Suppressor macrophage treated with lipopolysaccharide for 1 hour (primary cell): ENCODE measurements around the gene SKIC8.

Experiments used
- DNase-seq, 3 donors: peaks; one replicate each; pipeline ENCODE4 v3.0.0-alpha.2; 2020 to 2022

SKIC8 gene

DNA sequence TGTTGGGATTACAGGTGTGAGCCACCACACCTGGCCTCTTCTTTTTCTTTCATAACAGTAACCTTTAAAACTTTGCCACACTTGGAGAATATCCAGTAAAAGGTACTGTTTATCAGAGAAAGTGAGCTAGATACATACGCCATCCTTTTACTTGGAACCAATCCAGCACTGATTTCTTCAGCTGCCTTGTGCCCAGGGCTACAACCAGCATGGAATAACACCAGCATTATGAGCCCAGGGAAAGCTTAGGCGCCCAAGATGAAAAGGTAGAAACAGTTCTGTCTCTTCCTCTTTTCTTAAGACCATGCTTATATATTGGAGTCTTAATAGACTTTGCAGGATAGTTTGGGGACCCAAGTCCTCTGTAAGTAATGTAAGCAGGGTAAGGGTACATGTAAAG, 8.4 kb downstream of the SKIC8 start:
- no peak for DNase-seq

- DNase-seq, result no peak
Observed at GRCh38 chr15:78290222-78290621, 9.2 kb downstream of the SKIC8 start.

GRCh38 chr15:78284758-78285157, 14.7 kb downstream of the SKIC8 start:
- no peak for DNase-seq

- no peak for DNase-seq
Observed at GRCh38 chr15:78282324-78282723, 17.1 kb downstream of the SKIC8 start.

GRCh38 chr15:78280319-78281072, 18.9 kb downstream of the SKIC8 start:
- no peak for DNase-seq

DNA sequence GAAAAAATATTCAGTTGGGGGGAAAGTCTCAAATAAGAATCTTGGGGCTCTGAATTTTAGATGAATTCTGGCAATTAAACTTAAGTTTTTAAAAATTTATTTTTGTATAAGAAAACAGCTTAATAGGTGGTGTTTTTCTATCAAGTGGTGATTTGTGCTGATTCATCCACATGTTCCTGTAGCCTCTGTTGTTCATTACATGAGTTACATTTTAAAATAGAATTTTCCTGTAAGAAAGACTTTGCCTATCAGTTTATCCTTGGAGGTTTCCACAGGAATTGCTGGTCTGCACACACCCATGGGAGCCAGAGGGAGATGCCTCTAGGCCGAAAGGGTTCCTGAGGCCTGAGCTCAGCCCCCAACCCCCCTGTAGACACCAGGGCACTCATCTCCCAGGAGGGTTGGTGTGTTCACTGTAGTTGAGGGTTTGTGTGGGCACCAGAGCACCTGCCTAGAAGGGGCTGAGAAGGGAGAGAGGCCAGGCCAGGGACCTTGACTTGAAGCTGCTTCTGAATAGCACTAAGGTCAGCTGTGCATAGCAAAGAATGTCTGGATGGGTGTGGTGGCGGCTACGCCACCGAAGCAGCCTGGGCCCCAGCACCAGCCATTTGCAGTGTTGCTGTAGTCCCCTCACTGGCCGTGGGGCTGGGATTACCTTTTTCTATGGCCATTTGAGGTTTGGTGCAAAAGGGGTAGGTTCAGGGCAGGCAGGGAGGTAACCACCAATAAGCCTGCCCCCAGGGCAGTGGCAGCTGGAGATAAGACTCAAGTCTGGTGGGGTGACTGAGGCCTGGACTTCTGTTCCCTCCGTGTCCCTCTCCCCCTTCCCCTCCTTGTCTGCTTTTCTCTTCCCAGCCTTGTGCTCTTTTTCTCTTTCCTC, 23.1 kb downstream of the SKIC8 start:
- no peak for DNase-seq

DNA sequence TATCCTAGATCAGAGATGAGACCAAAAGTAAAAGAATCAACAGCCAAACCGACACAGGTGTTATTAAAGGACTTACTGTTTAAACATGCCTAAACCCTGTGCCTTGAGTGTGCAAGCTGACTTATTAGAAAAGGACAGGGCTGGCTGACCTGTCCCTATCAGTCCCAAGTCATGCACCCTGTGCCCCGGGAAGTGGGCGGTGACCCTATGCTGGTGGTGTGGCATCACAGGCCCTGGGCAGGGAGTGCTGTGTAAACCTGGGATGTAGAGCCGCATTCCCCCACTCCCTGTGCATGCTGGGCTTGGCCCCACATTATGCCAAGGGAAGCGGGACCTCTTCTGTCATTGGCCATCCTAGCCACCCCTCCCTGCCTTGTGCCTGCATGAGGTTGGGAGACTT, 24.4 kb downstream of the SKIC8 start:
- no peak for DNase-seq

DNA sequence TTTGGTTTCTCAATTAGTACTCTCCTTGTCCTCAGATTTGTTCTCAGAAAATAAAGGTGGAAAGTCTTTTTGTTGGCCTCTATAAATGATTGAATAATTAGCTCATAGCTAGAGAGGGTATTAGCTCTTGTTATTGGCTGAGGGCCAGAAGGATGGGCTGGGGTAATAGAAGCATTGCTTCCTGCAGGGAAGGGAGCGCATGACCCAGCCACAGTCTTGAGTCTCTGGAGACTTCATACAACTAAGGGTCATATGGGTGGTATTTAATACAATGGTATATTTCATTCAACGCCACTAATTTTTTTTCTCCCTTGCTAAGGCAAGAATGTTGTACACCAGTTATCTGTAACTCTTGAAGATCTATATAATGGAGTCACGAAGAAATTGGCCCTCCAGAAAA, 26.6 kb downstream of the SKIC8 start:
- no peak for DNase-seq

DNA sequence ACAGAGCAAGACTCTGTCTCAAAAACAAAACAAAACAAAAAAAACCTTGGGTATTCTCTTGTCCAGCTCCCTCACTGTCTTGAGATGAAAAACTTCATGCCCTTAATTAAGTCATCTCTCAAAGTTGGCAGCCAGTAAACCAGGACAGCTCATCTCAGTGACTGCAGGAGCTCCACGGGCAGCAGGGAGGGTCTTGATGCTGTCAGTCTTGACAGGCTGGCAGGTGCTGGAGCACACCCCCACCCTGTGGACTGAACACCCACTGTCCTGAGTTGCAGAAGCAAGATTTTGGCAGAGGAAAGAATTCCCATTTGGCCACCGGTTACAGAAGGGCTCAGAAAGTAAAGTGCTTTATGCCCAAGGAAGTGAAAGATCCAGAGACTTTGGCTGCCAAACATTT, 27.1 kb downstream of the SKIC8 start:
- no peak for DNase-seq

DNA sequence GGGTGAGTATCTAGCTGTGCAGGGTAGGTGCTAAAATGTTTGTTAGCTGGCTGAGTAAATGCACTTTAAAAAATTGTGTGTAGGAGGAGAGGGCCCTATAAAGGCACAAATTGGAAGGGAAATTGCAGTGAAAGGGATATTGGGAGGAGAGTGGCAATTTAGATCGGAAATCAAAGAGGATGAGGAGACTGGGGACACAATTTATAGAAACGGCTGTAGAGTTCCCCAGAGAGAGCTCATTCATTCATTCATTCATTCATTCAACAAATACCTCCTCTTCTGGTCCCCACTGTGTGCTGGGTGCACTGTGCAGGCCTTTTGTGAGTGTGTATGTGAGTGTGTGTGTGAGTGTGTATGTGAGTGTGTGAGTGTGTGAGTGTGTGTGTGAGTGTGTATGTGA, 32.6 kb downstream of the SKIC8 start:
- DNase-seq, result no peak

DNA sequence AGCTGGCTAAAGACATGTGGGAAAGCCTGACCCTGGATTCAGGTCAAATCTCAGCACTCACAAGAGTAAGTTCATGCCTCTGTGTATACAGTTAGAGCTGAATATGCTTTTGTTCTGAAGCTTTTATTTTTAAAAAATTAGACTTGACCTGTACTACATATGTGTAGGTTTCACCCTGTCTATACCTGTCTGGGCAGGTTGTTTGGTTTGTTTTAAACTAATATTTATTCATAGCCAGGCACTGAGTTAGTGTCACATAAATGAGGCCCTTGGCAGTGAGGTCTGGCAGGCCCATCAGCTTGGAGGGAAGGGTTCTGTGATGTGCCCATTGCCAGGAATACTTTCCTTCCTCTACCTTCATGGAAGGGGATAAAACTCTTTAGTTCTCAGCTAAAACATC, 33.2 kb downstream of the SKIC8 start:
- DNase-seq, result no peak

- peak in 2 of 3 donors; percentile 36 to 55 for DNase-seq
Observed at GRCh38 chr15:78265752-78266224, 33.6 kb downstream of the SKIC8 start.

DNA sequence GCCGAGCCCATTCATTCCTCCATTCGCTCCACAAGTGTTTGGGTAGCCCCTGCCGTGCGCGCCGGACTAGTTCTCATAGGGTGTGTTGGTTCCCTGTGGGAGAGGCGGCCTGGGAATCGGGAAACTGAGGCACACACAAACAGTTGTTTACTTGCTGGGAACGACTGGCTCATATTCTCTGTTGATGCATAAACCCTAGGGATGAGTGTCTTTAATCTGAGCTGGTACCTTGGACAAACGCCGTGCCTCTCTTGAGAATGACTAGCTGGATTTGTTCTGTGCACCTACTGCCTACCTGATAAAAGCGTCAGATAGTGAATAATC, 34.3 kb downstream of the SKIC8 start:
- no peak for DNase-seq

- DNase-seq, result peak; percentile 63 to 80 (median 72)
Observed at GRCh38 chr15:78264304-78265136, 34.9 kb downstream of the SKIC8 start, which contains the start of gene DNAJA4. TSS of gene DNAJA4 (plus strand) at chr15:78264562. CDS start at chr15:78264764, 202 bp downstream.

GRCh38 chr15:78263907-78264303, 35.5 kb downstream of the SKIC8 start:
- DNase-seq, result no peak

- DNase-seq, result no peak
Observed at GRCh38 chr15:78263351-78263781, 36.0 kb downstream of the SKIC8 start.

- DNase-seq, result no peak
Observed at GRCh38 chr15:78261062-78261461, 38.3 kb downstream of the SKIC8 start.

- no peak for DNase-seq
Observed at GRCh38 chr15:78260489-78260888, 38.9 kb downstream of the SKIC8 start.

GRCh38 chr15:78259232-78259631, 40.2 kb downstream of the SKIC8 start:
- no peak for DNase-seq

DNA sequence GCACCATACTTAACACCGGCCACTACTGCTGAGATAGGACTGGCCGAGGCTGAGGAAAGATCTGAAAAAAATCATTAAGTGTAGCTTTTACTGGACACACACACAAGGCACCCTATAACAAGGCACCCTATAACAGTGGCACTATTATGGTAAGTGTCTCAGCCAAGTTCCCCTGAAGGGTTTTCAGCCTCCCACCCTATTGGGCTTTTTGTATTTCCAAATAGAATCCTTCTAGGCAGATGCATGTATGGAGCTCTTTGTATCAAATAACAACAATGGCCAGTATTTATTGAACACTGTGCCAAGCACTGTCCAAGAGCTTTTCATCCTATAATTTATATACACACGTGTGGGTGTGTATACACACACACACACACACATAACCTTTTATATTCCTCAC, 41.7 kb downstream of the SKIC8 start:
- DNase-seq, result no peak

DNA sequence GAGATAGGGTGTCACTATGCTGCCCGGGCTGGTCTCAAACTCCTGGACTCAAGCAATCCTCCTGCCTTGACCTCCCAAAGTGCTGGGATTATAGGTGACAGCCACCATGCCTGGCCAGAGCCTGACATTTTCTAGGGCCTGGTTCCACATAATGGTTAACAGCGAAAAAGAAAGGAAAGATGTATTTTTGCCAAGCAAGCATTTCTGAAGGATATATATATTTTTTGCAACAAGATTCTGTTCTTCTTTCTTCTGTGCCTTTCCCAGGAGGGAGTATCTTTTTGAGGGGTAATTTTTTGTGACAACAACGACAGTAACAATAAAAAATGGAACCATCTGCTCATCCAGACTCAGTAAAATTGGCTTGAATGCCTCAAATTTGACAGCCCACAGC, 43.4 kb downstream of the SKIC8 start:
- no peak for DNase-seq

GRCh38 chr15:78255421-78256043, 43.9 kb downstream of the SKIC8 start:
- DNase-seq, result no peak

GRCh38 chr15:78251136-78251535, 48.3 kb downstream of the SKIC8 start:
- no peak for DNase-seq
